Ovary (tissue), 9 donors: ENCODE results near the gene RSRC2. TPM values are rescaled to one million over a fixed set of nuclear protein-coding genes. Genes with fewer than 3 reads are reported as not detected.

Experiments
- DNase-seq, 5 donors: peaks; one replicate each; pipeline ENCODE4 v3.0.0-alpha.2; 2019 to 2020
- H3K27ac ChIP-seq, 2 donors: fragments of 200-600 bp; one replicate each; pipeline versions ENCODE4 v1.5.1 to v1.8.0; 2019 to 2022
- H3K27me3 ChIP-seq: fragments of 200-600 bp; one replicate; pipeline ENCODE4 v1.8.0; 2022
- H3K36me3 ChIP-seq: fragments of 200-600 bp; sonication (generic); one replicate; pipeline ENCODE4 v1.5.1; 2019
- H3K4me1 ChIP-seq: one replicate; pipeline ENCODE4 v1.8.1; 2013; ENCODE audit warnings: mild to moderate bottlenecking, moderate library complexity; ENCODE audit not compliant: insufficient read depth
- H3K4me3 ChIP-seq: fragments of 200-600 bp; sonication (generic); one replicate; pipeline ENCODE4 v1.5.1; 2017
- H3K9me3 ChIP-seq, 2 donors: fragments of 200-600 bp in 1 of 2; sonication (generic) in 1 of 2; one replicate each; pipeline versions ENCODE4 v1.5.1 to v1.8.1; 2013 to 2019; ENCODE audit warnings: mild to moderate bottlenecking in 1 of 2, moderate library complexity in 1 of 2
- EP300 ChIP-seq: sonication (generic); formaldehyde crosslinking; IDR thresholded peaks from one replicate; pipeline ENCODE4 v1.6.1; 2017; ENCODE audit warnings: antibody characterized with exemption
- POLR2A ChIP-seq: fragments of 450-650 bp; IDR thresholded peaks from one replicate; pipeline ENCODE4 v1.6.1; 2017; ENCODE audit warnings: antibody characterized with exemption, mild to moderate bottlenecking, moderate library complexity
- WGBS, 3 donors: extraction: QIAGEN DNeasy Blood & Tissue Kit in 1 of 3; methylation state at CpG; one replicate each; pipeline versions ENCODE4 v1.1.5 to v1.1.7; 2013 to 2017; 5-methylcytosine and 5-hydroxymethylcytosine counted together
- intact Hi-C, 4 donors: fragments of 100-400 bp; cut with DNase I; formaldehyde crosslinking; loops; one replicate each; pipeline versions ENCODE4 v1.11.0 to v1.15.1; 2022 to 2023
- polyA plus RNA-seq, 2 donors: library from polyadenylated mRNA; stranded (reverse); fragments of 200-250 nt in 1 of 2; fragments of 350-450 nt in 1 of 2; fragmentation: Illumina TruSeq in 1 of 2; extraction: RNeasy Lipid Tissue Mini Kit (QIAGEN cat#74804) in 1 of 2; gene quantifications; one replicate each; pipeline ENCODE4 v1.2.3, GENCODE V29; 2013 to 2014
- total RNA-seq, 7 donors: library from RNA; depleted of rRNA in 2 of 7; stranded (reverse); fragments of >200 nt in 2 of 7; fragmentation: NEBNext Ultra II Directional in 3 of 7; extraction: Animal tissue kit (Norgen Biotek cat#: 25700) in 3 of 7; gene quantifications; one replicate each; pipeline versions ENCODE4 v1.1.0 to v1.2.4, GENCODE V29; 2016 to 2023
- TF ChIP-seq, protein P1 (sequence below), 3 donors: fragments of 450-650 bp in 2 of 3; fragments of 200-600 bp in 1 of 3; IDR thresholded peaks; one replicate each; pipeline versions ENCODE4 v1.5.1 to v1.8.0; 2016 to 2022; ENCODE audit warnings: antibody characterized with exemption in 3 of 3, mild to moderate bottlenecking in 1 of 3
- donor health status: DM: no; HTN: no; CAD: no; lungs with moderate emphysema.
- donor health status: DM: no; HTN: no; CAD: no.
- donor health status: Bipolar disorder and iron deficiency.
- donor health status: DM: yes; HTN: yes; CAD: no.
- donor health status: DM: no; HTN: no; CAD: no.
- donor health status: DM: yes; HTN: yes; CAD: no.

The RSRC2 gene
- total and polyA plus RNA-seq, 9 donors, result 54.1 to 90.7 (median 62.7) TPM

- Histone ChIP-seq H3K27ac (no peak overlapping the region), H3K4me1 (peaks cover 7% of the 10 kb centered on the region), H3K36me3 (no peaks in the 10 kb centered on the region), H3K4me3 (no peak overlapping the region), H3K27me3 (no peaks in the 10 kb centered on the region), H3K9me3 (no peaks in the 10 kb centered on the region)
- no peak for DNase-seq
- TF ChIP-seq POLR2A (no peak), EP300 (no peak)
- TF ChIP-seq, protein P1, sequence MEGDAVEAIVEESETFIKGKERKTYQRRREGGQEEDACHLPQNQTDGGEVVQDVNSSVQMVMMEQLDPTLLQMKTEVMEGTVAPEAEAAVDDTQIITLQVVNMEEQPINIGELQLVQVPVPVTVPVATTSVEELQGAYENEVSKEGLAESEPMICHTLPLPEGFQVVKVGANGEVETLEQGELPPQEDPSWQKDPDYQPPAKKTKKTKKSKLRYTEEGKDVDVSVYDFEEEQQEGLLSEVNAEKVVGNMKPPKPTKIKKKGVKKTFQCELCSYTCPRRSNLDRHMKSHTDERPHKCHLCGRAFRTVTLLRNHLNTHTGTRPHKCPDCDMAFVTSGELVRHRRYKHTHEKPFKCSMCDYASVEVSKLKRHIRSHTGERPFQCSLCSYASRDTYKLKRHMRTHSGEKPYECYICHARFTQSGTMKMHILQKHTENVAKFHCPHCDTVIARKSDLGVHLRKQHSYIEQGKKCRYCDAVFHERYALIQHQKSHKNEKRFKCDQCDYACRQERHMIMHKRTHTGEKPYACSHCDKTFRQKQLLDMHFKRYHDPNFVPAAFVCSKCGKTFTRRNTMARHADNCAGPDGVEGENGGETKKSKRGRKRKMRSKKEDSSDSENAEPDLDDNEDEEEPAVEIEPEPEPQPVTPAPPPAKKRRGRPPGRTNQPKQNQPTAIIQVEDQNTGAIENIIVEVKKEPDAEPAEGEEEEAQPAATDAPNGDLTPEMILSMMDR (IDR thresholded peaks at IDR 0.05), result no peak
- intact Hi-C loops, result no loop called here
- WGBS, 3 donors, result 79 to 85% (median 84%) methylated on average over 4 of the region's 4 CpGs
These were observed 6.1 kb downstream of the RSRC2 start for GRCh38 chr12:122520676-122521075.

DNA sequence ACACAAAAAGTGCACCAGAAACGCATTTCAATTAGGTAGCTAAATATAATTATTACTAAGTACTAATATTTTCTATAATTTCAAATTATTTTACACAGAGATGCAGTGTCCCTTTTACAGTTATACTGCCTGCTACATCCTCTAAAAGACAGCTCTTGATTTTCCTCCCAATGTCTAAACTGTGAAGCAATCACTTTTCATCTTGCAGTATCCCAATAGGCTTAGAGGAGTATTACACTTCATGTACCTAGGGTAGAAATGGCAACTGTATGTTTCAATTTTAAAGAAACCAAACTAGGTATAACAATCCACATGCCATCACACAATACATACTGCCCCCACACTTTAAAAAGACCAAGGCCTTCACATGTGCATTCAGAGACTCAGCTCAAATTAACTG lies 7.3 kb downstream of the RSRC2 start:
- WGBS, 3 donors, result 86 to 91% (median 90%) methylated on average over 1 of the region's 1 CpG

GRCh38 chr12:122518908-122519307 lies 7.8 kb downstream of the RSRC2 start:
- H3K36me3 ChIP-seq, result no peaks in the 10 kb centered on the region
- no peak overlapping the region for H3K4me3 ChIP-seq
- no peak for DNase-seq
- 61 to 77% (median 68%) methylated on average over 1 of the region's 1 CpG for WGBS, 3 donors
- H3K4me1 ChIP-seq, result peaks cover 7% of the 10 kb centered on the region
- intact Hi-C loops, result no loop called here
- no peak for TF ChIP-seq POLR2A
- TF ChIP-seq, protein P1 (IDR thresholded peaks at IDR 0.05), result no peak
- no peak for TF ChIP-seq EP300
- no peak overlapping the region for H3K27ac ChIP-seq
- no peaks in the 10 kb centered on the region for H3K27me3 ChIP-seq
- H3K9me3 ChIP-seq, result no peaks in the 10 kb centered on the region

More for the DNA sequence above, 7.3 kb downstream of the RSRC2 start:
- no peaks in the 10 kb centered on the region for H3K9me3 ChIP-seq
- H3K27me3 ChIP-seq, result no peaks in the 10 kb centered on the region
- TF ChIP-seq POLR2A (no peak), EP300 (no peak)
- TF ChIP-seq, protein P1 (IDR thresholded peaks at IDR 0.05), result no peak
- H3K27ac ChIP-seq, result no peak overlapping the region
- intact Hi-C loops, result no loop called here
- no peak for DNase-seq
- peaks cover 7% of the 10 kb centered on the region for H3K4me1 ChIP-seq
- H3K4me3 ChIP-seq, result no peak overlapping the region
- H3K36me3 ChIP-seq, result no peaks in the 10 kb centered on the region

DNA sequence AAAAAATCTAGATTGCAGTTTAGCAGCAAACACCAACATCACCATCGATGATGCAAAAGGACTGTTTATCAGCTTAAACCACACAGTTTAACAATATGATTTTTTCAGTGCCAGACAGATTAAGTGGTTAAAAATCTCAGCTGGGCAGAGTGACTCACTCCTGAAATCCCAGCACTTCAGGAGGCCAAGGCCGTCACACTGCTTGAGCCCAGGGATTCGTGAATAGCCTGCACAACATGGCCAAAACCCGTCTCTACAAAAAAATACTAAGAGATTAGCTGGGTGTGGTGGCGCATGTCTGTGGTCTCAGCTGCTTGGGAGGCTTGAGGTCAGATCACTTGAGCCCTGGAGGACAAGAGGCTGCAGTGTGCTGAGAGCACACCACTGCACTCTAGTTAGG lies 8.9 kb downstream of the RSRC2 start:
- intact Hi-C loops, result no loop called here
- DNase-seq, result peak in 2 of 5 donors; percentile 33 to 51
- H3K27ac ChIP-seq, result no peak overlapping the region
- peaks cover 4% of the 10 kb centered on the region for H3K4me1 ChIP-seq
- 9 to 19% (median 12%) methylated on average over 5 of the region's 5 CpGs for WGBS, 3 donors
- H3K36me3 ChIP-seq, result no peaks in the 10 kb centered on the region
- TF ChIP-seq, protein P1 (IDR thresholded peaks at IDR 0.05), result no peak
- TF ChIP-seq POLR2A (no peak), EP300 (no peak)
- H3K4me3 ChIP-seq, result no peak overlapping the region
- no peaks in the 10 kb centered on the region for H3K27me3 ChIP-seq
- no peaks in the 10 kb centered on the region for H3K9me3 ChIP-seq
